Stimulated activated CD4-positive, alpha-beta T cell treated with anti-CD3 and anti-CD28 coated beads, Interleukin-2, amount 100 ng/mL, for 48 hours (primary cell): ENCODE data around the gene MB.

Source experiments
- DNase-seq, 2 donors: peaks; one replicate each; pipeline ENCODE4 v3.0.0-alpha.2; 2020

The MB gene

GRCh38 chr22:35568751-35569739 is 48.1 kb downstream of the MB start:
- DNase-seq: no peak

- no peak for DNase-seq
Measured at GRCh38 chr22:35567351-35568141, 49.6 kb downstream of the MB start.

- DNase-seq: no peak
Measured at GRCh38 chr22:35564975-35565867, 51.9 kb downstream of the MB start.

GRCh38 chr22:35563211-35563610 is 53.9 kb downstream of the MB start:
- DNase-seq: no peak

GRCh38 chr22:35561796-35562526 is 55.2 kb downstream of the MB start:
- no peak for DNase-seq

GRCh38 chr22:35560824-35561223 is 56.3 kb downstream of the MB start:
- DNase-seq: no peak

GRCh38 chr22:35560366-35560765 is 56.8 kb downstream of the MB start:
- no peak for DNase-seq

- no peak for DNase-seq
Measured at GRCh38 chr22:35559354-35560005, 57.6 kb downstream of the MB start.

- DNase-seq: no peak
Measured at GRCh38 chr22:35558719-35559118, 58.4 kb downstream of the MB start.

- no peak for DNase-seq
Measured at GRCh38 chr22:35558031-35558430, 59.1 kb downstream of the MB start.
